Iris pigment epithelial cell (primary cell): ENCODE data around the gene TICAM1.
"Not testable (repeated sequence)": the region's sequence is repeated elsewhere in the genome, so short reads cannot be mapped to it uniquely, and the experiment has no call there.

Experiments used
- DNase-seq: peaks from one replicate; pipeline ENCODE4 v3.0.0-alpha.2; 2011; ENCODE audit warnings: low read depth

TICAM1 gene

DNA sequence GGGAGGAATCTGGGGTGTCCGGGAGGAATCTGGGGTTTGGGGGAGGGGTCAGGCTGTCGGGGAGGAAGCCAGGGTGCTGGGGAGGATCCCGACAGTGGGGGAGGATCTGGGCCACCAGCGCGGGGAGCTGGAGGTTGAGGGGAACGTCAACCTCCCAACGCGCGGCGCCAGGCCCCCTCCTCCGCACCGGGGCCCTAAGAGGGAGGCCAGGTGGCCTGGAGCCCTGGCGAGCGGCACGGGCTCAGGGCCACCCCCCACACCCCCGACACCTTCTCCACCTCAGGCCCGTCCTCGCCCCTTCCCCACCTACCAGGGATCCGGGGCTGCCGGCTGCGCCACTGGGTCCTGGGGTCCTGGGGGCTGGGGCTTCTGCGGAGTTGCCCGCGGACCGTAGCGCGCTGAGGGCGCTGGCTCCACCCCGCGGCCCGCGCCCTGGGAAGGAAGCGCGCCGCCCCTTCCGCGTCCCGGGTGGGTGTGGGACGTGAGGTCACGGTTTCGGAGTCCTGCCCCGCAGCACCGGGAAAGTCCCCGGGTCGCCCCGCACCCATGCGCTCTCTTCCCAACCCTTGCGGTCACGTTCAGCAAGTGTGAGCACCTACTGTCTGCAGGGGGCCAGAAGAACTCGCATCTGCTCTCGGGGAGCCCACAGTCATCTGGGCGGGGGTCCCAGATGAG lies at the start of gene TICAM1:
Gene TICAM1 (minus strand): TSS at position 409 of the 675 bp plus-strand sequence. CDS start 13,335 bp downstream, outside the sequence.
- DNase-seq = peak; percentile 76

DNA sequence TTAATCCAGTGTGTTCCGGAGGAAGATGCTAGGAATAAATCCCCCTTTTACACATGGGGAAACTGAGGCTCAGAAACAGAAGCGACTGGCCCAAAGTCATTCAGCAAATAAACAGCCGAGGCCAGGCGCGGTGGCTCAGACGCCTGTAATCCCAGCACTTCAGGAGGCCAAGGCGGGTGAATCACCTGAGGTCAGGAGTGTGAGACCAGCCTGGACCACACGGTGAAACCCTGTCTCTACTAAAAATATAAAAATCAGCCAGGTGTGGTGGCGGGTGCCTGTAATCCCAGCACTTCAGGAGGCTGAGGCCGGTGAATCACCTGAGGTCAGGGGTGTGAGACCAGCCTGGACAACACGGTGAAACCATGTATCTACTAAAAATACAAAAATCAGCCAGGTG lies 47.5 kb upstream of the TICAM1 start:
- DNase-seq = no peak

DNA sequence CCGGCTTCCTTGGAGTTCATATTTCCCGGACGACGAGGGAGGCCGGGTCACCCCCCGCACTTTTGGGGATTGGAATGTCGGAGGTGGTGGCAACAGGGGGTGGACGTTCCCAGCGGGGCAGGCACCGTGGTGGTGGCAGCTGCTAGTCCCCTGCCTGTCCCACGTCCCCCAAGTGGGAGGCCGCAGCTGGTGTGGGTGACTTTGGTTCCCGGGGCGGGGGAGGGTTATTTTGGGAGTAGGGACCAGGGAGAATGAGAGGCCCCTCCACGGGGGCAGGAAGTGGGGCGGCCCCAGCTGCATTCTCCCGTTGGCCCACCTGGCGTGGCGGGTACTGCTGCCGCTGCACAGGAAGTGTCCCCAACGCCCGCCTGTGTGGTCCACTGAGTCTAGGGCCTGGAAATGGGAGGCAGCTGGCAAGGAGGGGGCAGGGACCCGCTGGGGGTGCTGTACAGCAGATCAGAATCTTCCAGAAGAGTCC lies 47.0 kb upstream of the TICAM1 start:
- DNase-seq = no peak

DNA sequence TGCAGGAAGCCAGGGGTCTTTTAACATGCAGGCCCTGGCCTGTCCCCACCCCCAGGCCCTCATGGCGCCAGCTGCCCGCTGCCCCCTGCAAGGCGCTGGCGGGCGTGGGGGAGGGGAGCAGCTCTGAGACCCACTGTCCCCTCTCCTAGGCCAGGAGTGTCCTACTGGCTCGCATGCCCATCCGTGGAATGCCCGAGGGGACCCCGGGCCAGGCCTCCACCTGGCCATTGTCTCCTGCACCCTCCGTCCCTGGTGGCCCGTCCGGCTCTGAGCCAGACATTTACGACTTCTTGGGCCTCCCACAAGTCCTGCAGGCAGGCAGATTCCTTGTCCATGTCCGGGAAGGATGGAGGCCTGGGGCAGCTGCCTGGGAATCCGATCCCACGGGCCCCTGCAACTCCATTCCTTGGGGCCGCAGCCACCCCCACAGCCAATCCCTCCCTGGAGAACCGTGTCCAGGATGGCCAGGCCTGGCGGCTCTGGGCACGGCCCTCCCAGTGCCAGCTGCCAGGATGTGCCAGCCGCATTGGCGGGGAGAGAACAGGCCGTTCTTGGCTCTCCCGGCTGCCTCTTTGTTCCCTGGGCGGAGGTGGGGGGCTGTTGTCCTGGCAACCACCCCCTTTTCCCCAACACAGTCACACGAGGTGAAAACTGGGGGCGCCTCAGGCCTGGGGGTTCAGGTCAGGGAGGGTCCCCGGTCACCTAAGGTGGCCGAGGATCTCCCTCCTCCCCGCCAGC lies 46.4 kb upstream of the TICAM1 start:
- no peak for DNase-seq

DNA sequence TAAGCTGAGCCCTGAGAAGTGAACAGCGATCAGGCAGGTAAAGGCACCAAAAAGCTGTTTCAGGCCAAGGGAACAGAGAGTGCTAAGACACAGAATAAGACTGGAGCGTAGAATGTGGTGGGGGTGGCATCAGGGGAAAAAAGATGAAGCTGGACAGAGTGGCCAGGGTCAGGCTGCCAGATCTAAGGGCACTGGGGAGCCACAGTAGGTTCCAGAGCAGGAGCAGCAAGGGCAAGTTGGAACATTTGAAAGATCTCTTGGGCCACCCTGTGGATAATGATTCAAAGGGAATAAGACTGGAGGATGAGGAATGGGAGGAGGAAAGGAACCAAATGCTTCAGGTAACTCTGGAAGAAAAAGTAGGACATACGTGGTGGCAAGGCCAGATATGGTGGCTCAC lies 42.4 kb upstream of the TICAM1 start:
- no peak for DNase-seq

DNA sequence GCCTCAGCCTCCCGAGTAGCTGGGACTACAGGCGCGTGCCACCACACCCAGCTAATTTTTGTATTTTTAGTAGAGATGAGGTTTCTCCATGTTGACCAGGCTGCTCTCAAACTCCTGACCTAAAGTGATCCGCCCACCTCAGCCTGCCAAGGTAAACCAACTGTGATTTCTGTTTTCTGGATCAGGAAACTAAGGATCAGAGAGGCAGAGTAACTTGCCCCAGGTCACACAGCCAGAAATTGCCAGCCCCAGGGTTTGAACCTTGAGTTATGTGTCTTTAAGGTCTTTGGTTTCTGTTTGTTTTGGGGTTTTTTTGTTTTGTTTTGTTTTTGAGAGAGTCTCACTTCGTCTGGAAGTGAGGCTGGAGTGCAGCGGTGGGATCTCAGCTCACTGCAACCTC lies 40.2 kb upstream of the TICAM1 start:
- no peak for DNase-seq

DNA sequence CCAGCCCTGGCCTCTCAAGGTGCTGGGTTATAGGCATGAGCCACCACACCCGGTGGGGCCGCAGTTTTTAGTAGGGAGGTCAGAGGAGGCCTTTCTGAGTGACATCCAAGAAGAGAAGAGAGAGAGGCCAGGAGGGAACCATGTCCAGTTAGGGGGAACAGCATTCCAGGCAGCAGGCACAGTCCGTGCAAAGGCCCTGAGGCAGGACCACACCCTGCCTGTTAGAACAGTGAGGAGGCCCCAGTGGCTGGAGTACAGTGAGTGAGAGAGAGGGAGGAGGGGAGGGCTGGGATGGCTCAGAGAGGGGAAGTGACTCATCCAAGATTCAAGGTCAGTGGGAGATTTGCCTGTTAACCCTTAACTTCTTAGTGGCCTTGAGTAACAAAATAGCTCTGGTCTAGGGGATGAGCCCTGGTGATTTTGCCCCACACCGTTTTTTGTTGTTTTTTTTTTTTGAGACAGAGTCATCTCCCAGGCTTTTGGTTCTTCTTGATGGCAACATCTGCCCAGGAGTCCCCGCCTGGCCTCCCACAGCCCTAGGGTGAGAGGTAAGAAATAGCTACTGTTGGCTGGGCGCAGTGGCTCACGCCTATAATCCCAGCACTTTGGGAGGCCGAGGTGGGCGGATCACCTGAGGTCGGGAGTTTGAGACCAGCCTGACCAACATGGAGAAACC lies 38.7 kb upstream of the TICAM1 start:
- DNase-seq = peak; percentile 94

DNA sequence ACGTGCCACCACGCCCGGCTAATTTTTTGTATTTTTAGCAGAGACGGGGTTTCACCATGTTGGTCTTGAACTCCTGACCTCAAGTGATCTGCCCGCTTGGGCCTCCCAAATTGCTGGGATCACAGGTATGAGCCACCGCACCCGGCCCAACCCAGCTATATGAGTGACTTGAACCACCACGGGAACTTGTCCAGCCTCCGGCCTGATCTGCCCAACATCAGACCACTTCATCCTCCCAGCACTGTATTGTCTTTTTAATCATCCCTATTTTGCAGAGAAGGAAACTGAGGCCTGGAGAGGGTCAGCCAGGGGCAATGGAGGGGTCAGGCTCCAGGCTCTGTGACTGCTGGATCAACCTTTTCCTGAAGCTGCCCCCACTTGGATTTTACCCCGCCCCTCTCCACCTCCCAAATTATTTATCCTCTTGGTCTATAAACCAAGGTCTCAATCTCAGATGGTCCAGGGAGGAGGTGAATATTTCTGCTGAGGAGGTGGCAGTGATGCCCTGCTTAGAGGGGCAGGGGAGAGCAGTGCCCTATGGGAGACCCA lies 36.8 kb upstream of the TICAM1 start:
- DNase-seq = no peak

DNA sequence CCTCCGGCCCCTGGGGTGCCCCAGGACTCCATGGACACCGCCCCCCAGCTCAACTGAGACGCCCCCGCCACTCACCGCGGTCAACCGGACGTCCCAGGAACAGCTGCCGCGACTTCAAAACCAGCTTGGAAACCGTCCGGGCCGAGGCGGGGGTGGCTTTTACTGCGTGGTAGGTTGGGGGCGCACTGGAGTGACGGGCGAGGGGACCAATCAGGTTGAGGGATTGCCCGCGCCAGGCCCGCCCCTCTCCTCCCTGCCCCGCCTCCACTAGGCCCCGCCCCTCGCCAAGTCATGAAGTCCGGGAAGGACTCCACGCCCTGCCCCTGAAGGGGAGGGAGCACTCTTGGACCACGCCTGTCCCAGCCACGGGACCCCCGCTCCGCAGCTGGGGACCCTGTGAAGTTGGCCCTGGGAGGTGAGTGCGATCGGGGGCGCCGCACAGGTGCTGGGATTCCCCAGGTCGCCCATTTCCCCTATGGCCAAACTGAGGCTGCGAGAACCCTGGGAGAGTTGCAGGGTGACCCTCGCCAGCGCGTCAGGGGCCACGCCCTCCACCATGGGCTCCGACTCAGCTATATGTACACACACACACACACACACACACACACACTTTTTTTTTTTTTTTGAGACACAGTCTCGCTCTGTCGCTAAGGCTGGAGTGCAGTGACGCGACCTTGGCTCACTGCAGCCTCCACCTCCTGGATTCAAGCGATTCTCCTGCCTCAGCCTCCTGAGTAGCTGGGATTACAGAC lies 36.2 kb upstream of the TICAM1 start, which contains the start of gene PLIN3:
Gene PLIN3 (minus strand): TSS at position 134 of the 752 bp plus-strand sequence. CDS start 6,273 bp downstream, outside the sequence.
- DNase-seq = peak; percentile 96

DNA sequence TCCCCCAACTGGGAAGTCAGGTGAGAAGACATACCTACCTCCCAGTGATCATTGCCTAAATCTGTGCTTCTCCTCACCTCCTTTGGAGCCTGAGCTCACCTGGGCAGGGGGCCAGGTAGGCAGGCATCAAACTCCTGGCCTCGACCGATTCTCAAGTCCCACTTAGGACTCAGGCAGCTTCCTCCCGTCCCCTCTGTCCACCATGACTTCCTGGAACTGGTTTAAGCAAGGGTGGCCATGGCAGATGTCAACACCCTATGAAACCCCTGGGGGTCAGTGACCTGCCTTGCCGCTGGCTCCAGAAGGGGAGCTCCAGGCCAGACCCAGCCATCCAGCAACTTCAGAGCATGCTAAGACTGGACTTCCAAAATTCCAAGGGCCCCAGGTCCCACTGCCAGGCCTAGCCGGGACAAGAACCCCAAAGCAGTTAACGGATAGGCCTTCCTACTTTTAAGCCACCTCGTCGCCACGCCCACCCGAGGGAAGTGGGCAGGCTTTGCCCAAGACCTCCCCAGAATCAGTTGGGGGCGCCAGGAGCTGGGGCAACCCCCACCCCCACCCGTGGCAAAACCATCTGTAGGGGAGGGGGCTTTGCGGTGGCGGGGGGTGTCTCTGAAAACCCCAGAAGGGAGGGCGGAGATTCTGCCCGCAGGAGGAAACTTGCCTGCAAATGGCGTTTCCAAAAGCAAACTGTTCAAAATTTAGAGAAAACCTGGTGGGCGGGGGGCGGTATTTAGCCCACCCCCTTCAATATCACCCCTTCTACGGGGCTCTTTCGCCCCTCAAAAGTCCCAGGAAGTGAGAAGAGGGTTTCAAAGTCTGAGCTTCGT lies 35.3 kb upstream of the TICAM1 start:
- DNase-seq = peak; percentile 46

DNA sequence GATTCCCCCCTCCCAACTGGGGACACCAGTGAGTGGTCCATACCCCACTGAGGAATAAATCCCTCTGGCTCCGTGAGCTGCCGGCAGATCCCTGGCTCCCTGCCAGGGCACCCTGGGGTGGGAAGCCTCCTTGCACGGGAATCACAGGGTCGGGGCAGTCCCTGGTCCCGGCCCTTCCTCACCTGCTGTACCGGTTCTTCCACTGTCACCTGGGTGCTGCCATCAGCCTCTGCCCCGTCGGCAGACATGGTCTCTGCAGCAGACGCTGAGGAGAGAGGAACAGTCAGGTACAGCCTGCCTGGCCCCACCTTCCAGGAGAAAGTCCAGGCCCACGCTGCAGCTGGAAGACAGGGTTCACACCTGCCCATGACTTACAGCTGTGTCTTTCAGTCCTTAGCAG lies 29.6 kb upstream of the TICAM1 start:
- no peak for DNase-seq

DNA sequence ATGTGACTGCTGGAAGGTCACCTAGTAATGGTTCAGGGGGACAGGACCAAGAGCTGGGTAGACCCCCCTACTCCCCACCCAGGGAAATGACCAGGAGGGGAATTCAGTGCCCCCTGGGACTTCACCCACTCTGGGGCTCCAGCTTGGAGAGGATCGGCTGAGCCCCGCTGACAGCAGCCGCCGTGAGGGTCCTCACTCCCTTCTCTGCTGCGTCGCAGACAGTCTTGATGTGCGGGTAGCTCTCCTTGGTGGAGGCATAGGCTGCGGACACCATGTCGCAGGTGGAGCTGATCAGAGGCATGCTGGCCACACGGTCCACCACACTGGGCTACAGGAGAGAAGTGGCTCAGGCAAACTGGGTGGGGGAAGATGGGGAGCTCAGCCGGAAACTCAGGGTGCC lies 28.2 kb upstream of the TICAM1 start:
- no peak for DNase-seq

DNA sequence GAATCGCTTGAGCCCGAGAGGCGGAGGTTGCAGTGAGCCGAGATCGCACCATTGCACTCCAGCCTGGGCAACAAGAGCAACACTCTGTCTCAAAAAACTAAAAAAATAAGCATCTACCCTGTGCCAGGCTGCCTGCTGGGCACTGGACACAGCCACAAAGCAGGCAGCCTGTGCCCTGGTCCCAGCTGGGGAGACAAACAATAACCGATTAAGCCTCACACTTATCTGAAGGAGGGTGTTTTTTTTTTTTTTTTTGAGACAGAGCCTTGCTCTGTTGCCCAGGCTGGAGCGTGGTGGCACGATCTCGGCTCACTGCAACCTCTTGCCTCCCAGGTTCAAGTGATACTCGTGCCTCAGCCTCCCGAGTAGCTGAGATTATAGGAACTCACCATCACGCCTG lies 25.0 kb upstream of the TICAM1 start:
- DNase-seq = not testable (repeated sequence)

DNA sequence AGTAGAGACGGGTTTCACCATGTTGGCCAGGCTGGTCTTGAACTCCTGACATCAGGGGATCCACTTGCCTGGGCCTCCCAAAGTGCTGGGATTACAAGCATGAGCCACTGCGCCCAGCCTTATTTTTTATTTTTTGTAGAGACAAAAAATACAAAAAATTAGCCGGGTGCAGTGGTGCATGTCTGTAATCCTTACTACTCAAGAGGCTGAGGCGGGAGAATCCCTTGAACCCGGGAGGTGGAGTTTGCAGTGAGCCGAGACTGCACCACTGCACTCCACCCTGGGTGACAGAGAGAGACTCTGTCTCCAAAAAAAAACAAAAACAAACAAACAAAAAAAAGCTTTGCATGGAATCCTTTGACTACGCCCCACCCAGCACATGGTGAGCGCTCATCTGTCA lies 22.0 kb upstream of the TICAM1 start:
- not testable (repeated sequence) for DNase-seq

DNA sequence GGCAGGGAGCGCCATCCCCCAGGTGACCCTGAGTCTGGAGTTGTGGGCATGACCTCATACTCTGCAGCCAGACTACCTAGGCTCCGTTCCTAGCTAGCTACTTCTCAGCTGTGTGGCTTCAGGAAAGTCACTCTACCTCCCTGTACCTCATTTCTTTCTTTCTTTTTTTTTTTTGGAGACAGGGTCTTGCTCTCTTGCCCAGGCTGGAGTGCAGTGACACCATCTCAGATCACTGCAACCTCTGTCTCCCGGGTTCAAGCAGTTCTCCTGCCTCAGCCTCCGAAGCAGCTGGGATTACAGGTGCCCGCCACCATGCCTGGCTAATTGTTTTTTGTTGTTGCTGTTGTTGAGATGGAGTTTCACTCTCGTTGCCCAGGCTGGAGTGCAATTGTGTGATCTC lies 21.0 kb upstream of the TICAM1 start:
- no peak for DNase-seq

DNA sequence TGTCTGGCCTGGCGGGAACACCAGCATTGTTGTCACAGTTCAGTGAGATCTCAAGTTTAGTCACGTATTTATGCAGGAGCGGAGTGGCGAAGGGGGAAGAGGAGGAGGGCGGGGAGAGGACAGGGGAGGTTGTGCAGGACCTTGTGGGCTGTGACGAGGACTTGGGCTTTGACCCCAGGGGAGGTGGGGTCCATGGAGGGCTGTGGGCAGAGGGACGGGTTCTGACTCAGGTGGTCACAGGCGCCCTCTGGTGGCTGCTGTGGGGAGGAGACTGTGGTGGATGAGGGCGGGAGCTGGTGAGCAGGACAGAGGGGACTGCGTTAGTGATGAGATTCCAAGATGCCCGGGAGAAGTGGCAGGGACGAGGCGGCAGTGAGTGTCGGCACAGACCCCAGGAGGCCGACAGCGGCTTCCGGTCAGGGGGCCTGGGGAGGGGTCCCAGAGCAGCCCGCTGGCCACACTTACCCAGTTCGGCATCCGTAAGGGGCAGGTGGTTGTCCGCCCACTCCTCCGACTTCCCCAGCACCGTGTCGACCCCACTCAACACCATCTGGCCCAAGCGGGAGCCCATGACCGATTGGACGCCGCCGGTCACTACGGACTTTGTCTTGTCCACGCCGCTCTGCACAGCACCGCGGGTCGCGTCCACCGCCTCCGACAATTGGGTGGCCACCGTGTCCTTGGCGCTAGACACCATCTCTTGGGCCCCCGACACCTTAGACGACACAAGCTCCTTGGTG lies 20.2 kb upstream of the TICAM1 start:
- DNase-seq = peak; percentile 17

DNA sequence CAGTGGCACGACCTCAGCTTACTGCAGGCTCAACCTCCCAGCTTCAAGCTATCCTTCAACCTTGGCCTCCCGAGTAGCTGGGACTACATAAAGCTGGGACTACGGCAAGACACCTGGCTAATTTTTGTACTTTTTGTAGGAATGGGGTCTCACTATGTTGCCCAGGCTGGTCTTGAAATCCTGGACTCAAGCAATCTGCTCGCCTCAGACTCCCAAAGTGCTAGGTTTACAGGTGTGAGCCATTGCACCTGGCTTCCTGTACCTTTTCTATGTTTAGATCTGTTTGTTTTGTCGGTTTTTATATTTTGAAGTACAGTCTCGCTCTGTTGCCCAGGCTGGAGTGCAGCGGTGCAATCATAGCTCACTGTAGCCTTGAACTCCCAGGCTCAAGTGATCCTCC lies 17.5 kb upstream of the TICAM1 start:
- no peak for DNase-seq

DNA sequence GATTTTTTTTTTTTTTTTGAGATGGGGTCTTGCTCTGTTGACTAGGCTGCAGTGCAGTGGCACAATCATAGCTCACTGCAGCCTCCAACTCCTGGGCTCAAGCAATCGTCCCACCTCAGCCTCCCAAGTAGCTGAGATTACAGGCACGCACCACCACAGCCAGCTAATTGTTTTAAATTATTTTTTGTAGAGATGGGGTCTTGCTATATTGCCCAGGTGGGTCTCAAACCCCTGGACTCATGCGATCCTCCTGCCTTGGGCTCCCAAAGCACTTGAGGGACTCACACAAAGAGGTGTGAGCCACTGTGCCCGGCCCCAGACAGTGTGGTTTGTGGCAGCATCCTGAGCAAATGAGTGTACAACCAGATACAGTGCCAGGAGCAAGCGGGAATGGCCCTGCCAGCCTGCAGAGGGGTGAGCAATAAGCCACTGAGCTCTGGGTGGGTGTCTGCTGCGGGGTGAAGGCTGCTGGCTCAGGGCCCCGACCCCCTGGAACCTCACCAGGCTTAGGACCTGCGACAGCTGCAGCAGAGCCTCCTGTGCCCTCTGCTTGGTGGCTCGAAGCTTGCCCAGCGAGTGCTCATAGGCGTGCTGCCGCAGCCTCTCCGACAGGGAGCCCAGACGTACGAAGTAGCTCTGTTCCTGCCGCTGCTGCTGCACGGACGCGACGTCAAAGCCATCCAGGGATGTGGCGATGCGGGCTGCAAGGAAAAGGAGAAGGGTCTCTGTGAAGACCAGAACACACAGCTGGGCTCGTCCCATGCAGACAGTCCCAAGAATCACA lies 15.9 kb upstream of the TICAM1 start:
- no peak for DNase-seq

DNA sequence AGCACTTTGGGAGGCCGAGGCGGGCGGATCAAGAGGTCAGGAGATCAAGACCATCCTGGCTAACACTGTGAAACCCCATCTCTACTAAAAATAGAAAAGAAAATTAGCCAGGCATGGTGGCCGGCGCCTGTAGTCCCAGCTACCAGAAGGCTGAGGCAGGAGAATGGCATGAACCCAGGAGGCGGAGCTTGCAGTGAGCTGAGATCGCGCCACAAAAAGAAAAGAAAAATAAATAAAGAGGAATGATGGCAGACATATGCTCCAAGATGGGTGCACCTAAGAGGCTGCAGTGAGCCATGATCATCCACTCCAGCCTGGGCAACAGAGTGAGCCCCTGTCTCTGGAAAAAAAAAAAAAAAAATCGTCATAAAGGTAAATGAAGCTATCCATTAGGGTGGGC lies 14.5 kb upstream of the TICAM1 start:
- peak; percentile 54 for DNase-seq
